GM20000 (cell line): Measurements from ENCODE around the gene RS1.

ENCODE experiments used
- DNase-seq: peaks from one replicate; pipeline ENCODE4 v3.0.0; 2012; ENCODE audit warnings: low spot score
- CTCF ChIP-seq: IDR thresholded peaks from 2 replicates; pipeline ENCODE4 v1.5.1; 2012; ENCODE audit warnings: mild to moderate bottlenecking, control low read depth; ENCODE audit errors: extremely low read depth, missing control alignments

Gene RS1

DNA sequence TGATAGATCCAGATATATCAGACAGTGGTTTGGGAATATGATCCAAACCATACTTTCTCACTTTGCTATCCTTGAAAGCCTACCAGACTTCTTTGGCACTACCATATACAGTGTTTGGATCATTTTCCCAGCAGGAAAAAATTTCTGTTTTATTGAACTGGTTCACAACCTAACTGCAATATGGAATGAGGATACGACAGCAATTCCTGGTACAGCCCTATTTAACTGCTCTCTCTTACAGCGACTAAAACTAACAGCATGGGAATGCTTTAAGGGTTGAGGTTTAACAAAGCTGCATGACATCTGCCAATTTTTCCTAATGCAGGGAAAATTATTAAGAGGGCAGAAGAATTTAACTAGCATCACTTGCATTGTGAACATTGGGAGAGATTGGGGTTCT is 47.3 kb downstream of the RS1 start:
- no peak for TF ChIP-seq CTCF
- DNase-seq = no peak

GRCh38 chrX:18620349-18620748 is 51.6 kb downstream of the RS1 start:
- no peak for TF ChIP-seq CTCF
- peak; percentile 3 for DNase-seq

DNA sequence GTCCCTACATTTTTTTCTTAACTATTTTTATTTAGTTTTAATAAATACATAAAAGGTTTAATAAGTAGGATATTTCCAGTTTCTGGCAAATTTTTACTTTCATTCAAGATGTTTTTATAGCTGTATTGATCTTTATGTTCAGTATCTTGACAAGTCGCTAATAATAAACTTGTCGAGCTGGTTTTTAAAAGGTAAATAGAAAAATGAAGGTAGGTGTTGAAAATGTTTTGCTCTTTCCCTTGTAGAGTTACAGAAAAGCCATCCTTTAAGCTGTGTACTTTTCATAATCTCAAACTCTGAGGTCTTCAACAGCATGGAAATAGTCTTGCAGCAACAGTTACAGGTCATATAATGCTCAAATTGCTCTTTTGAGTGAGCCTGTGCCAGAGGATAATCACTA is 52.6 kb downstream of the RS1 start:
- TF ChIP-seq CTCF = no peak
- DNase-seq = no peak

GRCh38 chrX:18617407-18617750 is 54.5 kb downstream of the RS1 start:
- TF ChIP-seq CTCF = no peak
- DNase-seq = no peak

- no peak for DNase-seq
Observed at GRCh38 chrX:18616688-18617406, 55.1 kb downstream of the RS1 start.

GRCh38 chrX:18613930-18614639 is 57.8 kb downstream of the RS1 start:
- no peak for TF ChIP-seq CTCF
- no peak for DNase-seq

More at GRCh38 chrX:18616688-18617406, 55.1 kb downstream of the RS1 start:
- TF ChIP-seq CTCF = no peak

- no peak for TF ChIP-seq CTCF
- DNase-seq = no peak
Observed at GRCh38 chrX:18607966-18608365, 63.9 kb downstream of the RS1 start.
